AG04449 (cell line): ENCODE data around the gene LINGO1.

Experiments
- CTCF ChIA-PET: fragments of 350-600 bp; formaldehyde crosslinking; extraction: SDS; loops from one replicate; lab custom pipeline; 2021; ENCODE audit warnings: antibody characterized with exemption; lab: Yijun Ruan, JAX
- POLR2A ChIA-PET: fragments of 400-600, 350-600 bp; formaldehyde crosslinking; extraction: SDS; loops from one replicate; lab custom pipeline; 2020; ENCODE audit warnings: antibody characterized with exemption, inconsistent platforms; lab: Yijun Ruan, JAX
- DNase-seq: peaks from one replicate; pipeline ENCODE4 v3.0.0-alpha.2; 2010; ENCODE audit warnings: low read depth, low spot score
- H3K4me3 ChIP-seq: 2 replicates; pipeline ENCODE4 v1.5.1; 2011; ENCODE audit warnings: low read depth, mild to moderate bottlenecking, control low read depth, low read length
- CTCF ChIP-seq: IDR thresholded peaks from one replicate; pipeline ENCODE4 v1.5.1; 2011; ENCODE audit warnings: mild to moderate bottlenecking, moderate library complexity, low read length, control low read depth, inconsistent platforms; ENCODE audit not compliant: insufficient read depth; ENCODE audit errors: missing control alignments

LINGO1 gene

GRCh38 chr15:77630056-77630455, 2.7 kb downstream of the LINGO1 start:
- no peak for DNase-seq
- no peak for TF ChIP-seq CTCF
- ChIA-PET CTCF (interaction anchor here (0.7 to 2.0 kb wide), 6 partner anchors 11 to 528 kb away, joined by 3 to 19 read pairs (median 5); no protein-coding TSS in a partner anchor), POLR2A (no interaction called here)
- H3K4me3 ChIP-seq: no peak overlapping the region

DNA sequence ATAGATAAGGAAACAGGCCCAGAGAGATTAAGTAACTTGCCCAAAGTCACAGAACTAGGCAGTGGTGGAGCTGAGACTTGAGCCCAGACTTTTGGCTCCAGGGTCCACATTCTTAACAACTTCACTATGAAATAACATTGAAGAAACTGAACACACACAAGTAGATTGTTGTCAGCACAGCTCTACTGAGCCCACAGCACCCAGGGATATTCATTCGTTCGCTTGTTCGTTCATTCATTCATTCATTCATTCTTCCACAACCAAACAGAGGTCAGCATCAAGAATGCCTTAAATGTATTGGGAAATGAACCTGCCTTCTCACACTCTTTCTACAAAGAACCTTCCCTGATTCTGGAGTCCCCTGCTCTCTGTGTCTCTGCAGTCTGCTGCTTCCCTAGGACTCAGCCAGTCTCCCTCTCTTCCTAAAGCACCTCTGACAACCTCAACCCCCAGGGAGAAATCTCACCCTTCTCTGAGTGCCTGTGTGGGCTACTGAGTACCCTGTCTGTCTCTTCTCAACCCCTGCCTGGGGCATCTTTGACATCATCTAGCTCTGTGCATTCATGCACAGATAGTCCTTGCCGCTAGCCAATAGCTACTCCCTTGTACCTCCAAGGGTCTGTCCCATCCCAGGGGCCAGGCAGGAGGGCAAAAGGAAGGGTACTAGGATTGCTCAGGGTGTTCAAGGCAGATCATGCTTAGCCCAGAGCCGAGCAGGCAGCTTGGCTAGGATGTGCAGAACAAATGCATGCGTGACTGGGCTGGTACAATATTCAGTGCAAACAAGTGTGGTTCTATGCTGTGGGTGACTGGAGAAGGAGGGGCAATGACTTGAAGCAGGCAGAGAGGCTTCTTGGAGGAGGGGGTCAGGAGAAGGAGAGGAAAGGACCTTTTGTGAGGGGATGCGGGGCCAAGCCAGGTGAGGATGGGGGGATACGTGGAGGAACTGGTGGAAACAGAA, 3.4 kb downstream of the LINGO1 start:
- DNase-seq: no peak
- ChIA-PET POLR2A (no interaction called here), CTCF (interaction anchor here (0.7 to 1.9 kb wide), 3 partner anchors 12 to 192 kb away, joined by 3 to 10 read pairs (median 4); no protein-coding TSS in a partner anchor)
- H3K4me3 ChIP-seq: no peak overlapping the region
- TF ChIP-seq CTCF: no peak

DNA sequence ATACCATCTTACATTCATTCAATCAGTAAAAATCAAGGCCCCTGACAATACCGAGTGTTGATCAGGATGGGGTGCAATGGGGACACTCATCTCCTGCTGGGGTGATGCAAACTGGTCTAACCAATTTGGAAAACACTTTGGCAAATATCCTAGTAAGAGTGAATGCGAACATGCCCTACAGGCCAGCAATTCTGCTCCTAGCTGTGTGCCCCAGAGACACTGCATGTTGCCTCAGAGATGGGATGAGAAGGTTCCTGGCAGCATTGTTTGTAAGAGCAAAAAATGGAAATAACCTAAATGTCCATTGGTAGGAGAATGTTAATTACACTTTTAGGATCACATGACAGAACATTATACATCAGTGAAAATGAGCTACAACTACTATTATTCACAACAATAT, 4.7 kb downstream of the LINGO1 start:
- no peak for TF ChIP-seq CTCF
- POLR2A ChIA-PET: no interaction called here
- no peak overlapping the region for H3K4me3 ChIP-seq
- DNase-seq: no peak
- CTCF ChIA-PET: interaction anchor here (1.0 to 2.6 kb wide), 3 partner anchors 11 to 604 kb away, joined by 3 to 10 read pairs (median 8); no protein-coding TSS in a partner anchor

DNA sequence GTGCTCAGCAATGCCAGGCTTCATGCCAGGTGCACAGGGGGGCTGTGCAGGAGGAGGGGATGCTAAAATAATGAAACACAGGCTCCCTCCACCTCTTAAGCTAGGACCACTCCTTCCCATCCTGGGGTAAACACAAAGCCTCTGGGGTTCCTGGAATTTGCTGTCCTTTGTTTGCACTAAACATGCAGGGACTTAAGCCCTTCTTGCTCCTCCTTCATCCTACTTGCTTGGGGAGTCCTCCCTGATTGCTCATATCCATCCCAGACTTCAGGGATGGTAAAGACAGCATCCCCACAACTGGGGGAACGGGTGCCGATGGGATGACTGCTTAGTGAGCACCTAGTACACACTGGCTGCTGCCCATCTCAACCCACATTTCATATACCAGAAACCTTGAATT, 5.1 kb downstream of the LINGO1 start:
- POLR2A ChIA-PET: no interaction called here
- H3K4me3 ChIP-seq: no peak overlapping the region
- CTCF ChIA-PET: interaction anchor here (1.0 to 2.6 kb wide), 3 partner anchors 11 to 604 kb away, joined by 3 to 10 read pairs (median 8); no protein-coding TSS in a partner anchor
- no peak for DNase-seq
- TF ChIP-seq CTCF: no peak

GRCh38 chr15:77627067-77627466, 5.6 kb downstream of the LINGO1 start:
- no peak for DNase-seq
- H3K4me3 ChIP-seq: no peak overlapping the region
- ChIA-PET CTCF (interaction anchor here (0.9 to 2.6 kb wide), 3 partner anchors 8 to 10 kb away, joined by 3 to 8 read pairs (median 3); no protein-coding TSS in a partner anchor), POLR2A (no interaction called here)
- TF ChIP-seq CTCF: no peak

DNA sequence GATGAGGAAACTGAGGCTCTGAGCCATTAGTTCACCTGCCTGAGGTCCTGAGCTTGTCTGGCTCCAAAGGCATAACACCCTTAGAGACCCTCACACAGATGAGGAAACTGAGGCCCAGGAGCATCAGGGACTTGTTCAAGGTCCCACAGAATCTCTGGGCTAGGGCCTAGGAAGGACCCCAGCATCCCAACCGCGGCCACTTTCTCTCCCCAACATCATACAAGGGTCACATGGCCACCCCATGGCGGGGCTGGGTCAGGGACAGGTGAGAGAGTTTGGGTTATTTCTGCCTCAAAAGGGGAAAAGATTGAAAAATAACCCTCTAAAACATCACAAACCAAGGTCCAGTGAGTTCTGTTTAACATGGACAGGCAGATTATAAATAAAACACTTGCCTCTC, 6.7 kb downstream of the LINGO1 start:
- CTCF ChIA-PET: interaction anchor here (1.0 to 9.9 kb wide), 5 partner anchors 9 to 195 kb away, joined by 3 to 100 read pairs (median 8); partner anchors contain the start of gene LINGO1
- no peak for TF ChIP-seq CTCF
- no peak for DNase-seq
- H3K4me3 ChIP-seq: no peak overlapping the region
- POLR2A ChIA-PET: no interaction called here
